ENCODE results near the gene TTC5. TPM values are rescaled to one million over a fixed set of nuclear protein-coding genes. Genes with fewer than 3 reads are reported as not detected.
"Not testable (repeated sequence)": the region's sequence is repeated elsewhere in the genome, so short reads cannot be mapped to it uniquely, and the experiment has no call there.

The TTC5 gene
- total RNA-seq, 1 donor from 2014 or later: 4.3 TPM

DNA sequence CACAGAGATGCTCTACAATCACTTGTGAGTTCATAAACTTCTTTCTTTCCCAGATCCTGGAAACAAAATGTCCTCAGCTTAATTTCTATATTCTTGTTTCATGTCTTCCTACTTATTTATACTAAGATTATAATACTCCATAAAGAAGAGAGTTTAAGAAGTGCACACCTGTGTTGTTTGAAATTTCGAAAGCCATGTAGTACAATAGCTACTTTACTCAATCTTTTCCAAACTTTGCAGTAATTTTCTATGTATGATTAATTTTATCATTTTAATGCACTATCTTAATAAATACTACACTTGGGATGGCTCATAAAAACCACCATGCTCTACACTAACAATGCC, 300 bp upstream of the TTC5 start:
- DNase-seq (ENCODE audit: low spot score) (no peak), ATAC-seq (no peak)

DNA sequence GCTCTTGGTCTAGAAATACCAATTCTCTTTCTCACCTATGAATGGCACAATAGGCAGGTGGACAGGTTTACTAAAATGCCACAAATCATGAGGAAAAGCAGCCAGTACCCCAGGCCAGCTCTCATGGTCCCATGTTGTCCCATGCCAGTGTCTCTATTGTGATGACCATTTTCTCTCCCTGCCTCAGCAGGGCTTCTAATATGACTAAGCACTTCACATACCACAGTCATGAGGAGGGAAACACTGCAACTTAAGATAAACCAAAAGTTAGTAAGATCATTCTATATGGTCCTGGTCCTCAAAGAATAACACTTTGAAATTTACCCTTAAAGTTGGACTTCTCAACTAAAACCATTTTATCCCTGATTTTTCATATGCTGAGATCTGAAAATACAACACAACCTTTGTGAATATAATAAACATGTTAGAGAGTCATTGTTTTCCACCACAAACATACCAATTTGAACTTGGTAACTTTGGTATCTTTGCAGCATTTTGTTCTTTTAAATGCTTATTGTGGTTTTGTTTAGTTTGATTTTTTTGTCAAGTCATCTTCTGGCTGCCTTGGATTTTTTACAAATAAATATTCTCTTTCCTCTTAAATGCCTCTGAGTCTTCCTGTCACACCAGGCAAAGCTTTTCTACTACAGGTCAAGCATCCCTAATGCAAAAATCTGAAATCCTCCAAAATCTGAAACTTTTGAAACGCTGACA, 3.6 kb downstream of the TTC5 start:
- no peak for ATAC-seq
- DNase-seq (ENCODE audit: low spot score): no peak

DNA sequence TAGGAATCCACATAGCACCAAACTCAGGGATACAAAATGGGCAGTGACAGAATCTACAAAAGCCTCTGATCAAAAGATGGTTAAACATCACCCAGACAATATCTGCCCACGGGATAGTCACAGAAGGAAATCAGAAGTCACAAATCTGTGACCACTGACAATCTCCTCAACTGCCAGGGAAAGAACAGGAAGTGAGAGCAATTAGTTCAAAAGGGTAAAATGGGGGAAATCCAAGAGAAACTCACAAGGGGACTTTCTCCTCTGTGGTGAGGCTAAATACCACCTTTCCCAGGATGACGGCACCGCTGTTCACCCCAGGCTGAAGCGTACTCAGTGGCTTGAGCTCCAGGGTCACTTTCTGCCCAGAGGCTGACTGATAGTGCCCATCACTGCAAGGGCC, 10.7 kb downstream of the TTC5 start:
- DNase-seq (ENCODE audit: low spot score) (no peak), ATAC-seq (no peak)

DNA sequence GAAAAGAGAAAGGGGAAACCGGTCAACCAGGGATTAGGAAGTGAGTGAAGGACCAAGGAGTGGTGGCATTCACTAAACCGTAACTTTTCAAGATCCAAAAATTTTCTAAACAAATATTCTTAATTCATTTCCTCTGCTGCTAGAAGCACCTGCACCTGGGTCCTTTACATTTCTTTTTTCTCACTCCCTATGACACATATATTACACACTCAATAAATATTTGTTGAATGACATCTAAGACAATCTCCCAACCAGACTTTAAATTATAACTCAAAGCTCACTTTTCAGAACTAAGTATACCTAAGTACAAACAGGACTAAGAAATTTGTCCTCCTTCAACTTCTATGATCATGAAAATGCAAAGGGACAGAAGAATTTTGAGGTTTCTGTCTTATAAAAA, 11.1 kb downstream of the TTC5 start:
- ATAC-seq: no peak
- no peak for DNase-seq (ENCODE audit: low spot score)

DNA sequence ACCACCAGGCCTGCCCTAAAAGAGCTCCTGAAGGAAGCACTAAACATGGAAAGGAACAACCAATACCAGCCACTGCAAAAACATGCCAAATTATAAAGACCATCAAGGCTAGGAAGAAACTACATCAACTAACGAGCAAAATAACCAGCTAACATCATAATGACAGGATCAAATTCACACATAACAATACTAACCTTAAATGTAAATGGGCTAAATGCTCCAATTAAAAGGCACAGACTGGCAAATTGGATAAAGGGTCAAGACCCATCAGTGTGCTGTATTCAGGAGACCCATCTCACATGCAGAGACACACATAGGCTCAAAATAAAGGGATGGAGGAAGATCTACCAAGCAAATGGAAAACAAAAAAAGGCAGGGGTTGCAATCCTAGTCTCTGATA, 23.8 kb downstream of the TTC5 start:
- not testable (repeated sequence) for ATAC-seq

DNA sequence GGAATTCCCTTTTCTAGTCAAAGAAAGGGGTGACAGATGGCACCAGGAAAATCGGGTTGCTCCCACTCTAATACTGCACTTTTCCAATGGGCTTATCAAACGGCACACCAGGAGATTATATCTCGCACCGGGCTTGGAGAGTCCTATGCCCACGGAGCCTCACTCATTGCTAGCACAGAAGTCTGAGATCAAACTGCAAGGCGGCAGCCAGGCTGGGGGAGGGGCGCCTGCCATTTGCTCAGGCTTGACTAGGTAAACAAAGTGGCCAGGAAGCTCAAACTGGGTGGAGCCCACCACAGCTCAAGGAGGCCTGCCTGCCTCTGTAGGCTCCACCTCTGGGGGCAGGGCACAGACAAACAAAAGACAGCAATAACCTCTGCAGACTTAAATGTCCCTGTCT, 25.5 kb downstream of the TTC5 start:
- not testable (repeated sequence) for DNase-seq (ENCODE audit: low spot score); ATAC-seq

More for the DNA sequence above, 23.8 kb downstream of the TTC5 start:
- DNase-seq (ENCODE audit: low spot score): not testable (repeated sequence)

DNA sequence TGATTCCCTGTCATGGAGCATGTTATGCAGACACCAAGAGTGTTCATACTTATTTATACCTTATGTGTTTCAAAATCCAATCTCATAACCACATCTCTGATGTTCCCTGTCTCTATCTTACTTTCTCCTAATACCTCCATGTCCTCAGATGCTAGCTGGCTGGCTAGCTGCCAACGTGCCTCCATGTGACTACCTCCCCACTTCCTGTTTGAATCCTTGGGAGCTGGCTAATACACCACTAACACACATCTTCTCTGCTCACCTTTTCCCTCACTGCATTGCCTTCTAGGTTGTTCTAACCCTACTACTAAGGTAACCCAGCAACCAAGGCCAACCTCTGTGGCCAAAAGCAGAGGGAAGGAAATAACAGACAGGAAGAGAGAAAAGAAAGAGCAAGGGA, 27.3 kb downstream of the TTC5 start:
- no peak for DNase-seq (ENCODE audit: low spot score)

DNA sequence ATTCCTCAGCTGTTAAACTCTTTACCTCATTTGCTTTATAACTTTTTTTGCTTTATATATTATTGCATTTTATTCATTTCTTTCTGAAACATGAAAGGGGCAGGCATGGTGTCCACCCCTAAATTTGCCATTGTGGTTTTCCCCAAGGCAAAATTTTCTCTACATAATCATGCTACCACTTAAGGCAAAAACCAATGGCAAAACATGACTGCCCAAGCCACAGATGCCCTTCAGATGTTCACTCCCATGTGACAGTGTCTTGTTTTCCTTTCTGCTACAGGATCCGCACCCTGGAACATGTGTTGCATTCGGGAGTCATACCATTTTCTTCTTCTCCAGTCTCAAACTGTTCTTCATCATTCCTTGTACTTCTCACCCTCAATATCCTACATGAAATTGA, 28.3 kb downstream of the TTC5 start:
- ATAC-seq (no peak), DNase-seq (ENCODE audit: low spot score) (no peak)

More for the DNA sequence above, 27.3 kb downstream of the TTC5 start:
- no peak for ATAC-seq

DNA sequence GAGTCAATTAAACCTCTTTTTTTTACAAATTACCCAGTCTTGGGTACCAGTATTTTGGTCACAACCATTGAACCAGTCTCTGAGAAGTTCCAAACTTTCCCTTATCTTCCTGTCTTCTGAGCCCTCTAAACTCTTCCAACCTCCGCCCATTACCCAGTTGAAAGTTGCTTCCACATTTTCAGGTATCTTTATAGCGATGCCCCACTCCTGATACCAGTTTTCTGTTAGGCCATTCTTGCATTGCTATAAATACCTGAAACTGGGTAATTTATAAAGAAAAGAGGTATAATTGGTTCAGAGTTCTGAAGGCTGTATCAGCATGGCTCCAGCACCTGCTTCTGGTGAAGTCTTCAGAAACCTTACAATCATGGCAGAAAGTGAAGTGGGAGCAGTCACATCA, 31.7 kb downstream of the TTC5 start:
- DNase-seq (ENCODE audit: low spot score) (no peak), ATAC-seq (no peak)

DNA sequence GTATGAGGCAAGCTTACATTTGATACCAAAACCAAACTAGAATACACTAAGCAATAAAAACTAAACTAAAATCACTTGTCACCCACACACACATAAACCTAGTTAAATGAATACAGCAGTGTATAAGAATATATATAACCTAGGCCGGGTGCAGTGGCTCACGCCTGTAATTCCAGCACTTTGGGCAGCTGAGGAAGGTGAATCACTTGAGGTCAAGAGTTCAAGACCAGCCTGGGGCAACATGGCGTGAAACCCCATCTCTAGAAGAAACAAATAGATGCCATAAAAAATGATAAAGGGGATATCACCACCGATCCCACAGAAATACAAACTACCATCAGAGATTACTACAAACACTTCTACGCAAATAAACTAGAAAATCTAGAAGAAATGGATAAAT, 41.4 kb downstream of the TTC5 start:
- not testable (repeated sequence) for DNase-seq (ENCODE audit: low spot score); ATAC-seq

DNA sequence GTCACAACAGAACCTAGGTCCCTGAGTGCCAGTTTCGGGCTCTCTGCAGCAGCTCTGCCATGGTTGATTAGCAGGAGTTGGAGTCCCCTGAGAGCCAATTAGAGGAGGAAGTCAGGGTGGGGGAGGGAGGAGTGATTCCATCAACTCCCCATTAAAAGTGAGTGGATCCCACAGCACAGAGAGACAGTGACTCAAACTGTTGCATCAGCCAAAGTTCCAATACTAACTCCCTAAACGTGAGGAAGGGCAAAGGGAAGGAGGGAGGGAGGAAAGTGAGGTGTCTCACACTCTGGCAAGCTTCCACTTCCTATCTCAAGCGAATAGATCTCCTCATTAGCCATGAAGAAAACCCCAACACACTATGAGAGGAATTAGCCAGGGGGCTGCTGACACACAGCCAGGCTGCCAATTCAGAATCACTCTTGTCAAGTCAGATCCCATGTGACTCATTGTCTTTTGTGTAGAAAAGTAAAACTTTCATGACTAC, 43.1 kb downstream of the TTC5 start:
- DNase-seq (ENCODE audit: low spot score) (no peak), ATAC-seq (no peak)

DNA sequence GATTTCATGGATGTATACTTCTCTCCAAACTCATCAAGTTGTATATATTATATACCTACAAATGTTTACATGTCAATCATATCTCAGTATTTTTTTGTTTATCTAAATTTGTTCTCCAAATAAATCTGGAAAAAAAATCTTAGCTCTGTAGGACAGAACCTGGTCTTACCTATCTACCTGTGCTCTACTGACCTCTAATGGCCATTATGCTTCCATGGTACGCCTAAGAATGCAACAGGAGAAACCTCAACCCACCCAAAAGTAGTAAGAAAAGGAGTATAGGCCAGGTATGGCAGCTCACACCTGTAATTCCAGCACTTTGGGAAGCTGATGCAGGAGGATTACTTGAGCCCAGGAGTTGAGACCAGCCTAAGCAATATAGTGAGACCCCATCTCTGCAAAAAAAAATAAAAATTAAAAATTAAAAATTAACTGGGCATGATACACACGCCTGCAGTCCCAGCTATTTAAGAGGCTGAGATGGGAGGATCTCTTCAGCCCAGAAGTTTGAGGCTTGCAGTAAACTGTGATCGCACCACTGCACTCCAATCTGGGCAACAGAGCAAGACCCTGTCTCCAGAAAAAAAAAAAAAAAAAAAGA, 58.0 kb downstream of the TTC5 start:
- ATAC-seq: peak; percentile 50

More for the DNA sequence above, 58.0 kb downstream of the TTC5 start:
- no peak for DNase-seq (ENCODE audit: low spot score)

Other genes with a start within 250 kb of the TTC5 start
- not detected for gene OR4L1, start 245.9 kb downstream of the TTC5 start, total RNA-seq
- gene OR4K17, start 195.2 kb downstream of the TTC5 start, total RNA-seq: not detected
- not detected for gene OR4N5, start 167.1 kb downstream of the TTC5 start, total RNA-seq
- not detected for gene OR11G2, start 115.1 kb downstream of the TTC5 start, total RNA-seq
- not detected for gene OR11H6, start 82.2 kb downstream of the TTC5 start, total RNA-seq
- gene OR11H7, start 77.0 kb downstream of the TTC5 start, total RNA-seq: not detected
- gene OR11H4, start 66.7 kb downstream of the TTC5 start, total RNA-seq: not detected
- gene CCNB1IP1, start 27.3 kb upstream of the TTC5 start, total RNA-seq: 30.5 TPM
- gene PARP2, start 37.7 kb upstream of the TTC5 start, total RNA-seq: 8.9 TPM
- gene TEP1, start 107.5 kb upstream of the TTC5 start, total RNA-seq: 14.9 TPM
- gene KLHL33, start 130.2 kb upstream of the TTC5 start, total RNA-seq: 0.20 TPM
- gene OSGEP, start 148.9 kb upstream of the TTC5 start, total RNA-seq: 11.5 TPM
- 50.9 TPM for gene APEX1, start 149.3 kb upstream of the TTC5 start, total RNA-seq
- 11.7 TPM for gene PIP4P1, start 155.5 kb upstream of the TTC5 start, total RNA-seq
- 45.0 TPM for gene PNP, start 163.5 kb upstream of the TTC5 start, total RNA-seq
- 0.91 TPM for gene RNASE10, start 199.6 kb upstream of the TTC5 start, total RNA-seq

Data from left lobe of liver (tissue), 2 donors.